GM18873 (cell line): ENCODE data around the gene SPATA2.

Experiments
- ATAC-seq: cut with Tn5 transposase; IDR thresholded peaks from one replicate; pipeline ENCODE4 v1.9.1; 2021; ENCODE audit warnings: mild to moderate bottlenecking, moderate library complexity, moderate number of reproducible peaks; ENCODE audit not compliant: unreplicated experiment, low FRiP score

The SPATA2 gene

GRCh38 chr20:49936153-49937026 is 21.1 kb upstream of the SPATA2 start, which contains the start of gene RNF114:
Gene RNF114, plus strand, starts transcription at chr20:49936397. Its CDS starts 16 bp downstream, at chr20:49936413.
- ATAC-seq = peak; percentile 39

DNA sequence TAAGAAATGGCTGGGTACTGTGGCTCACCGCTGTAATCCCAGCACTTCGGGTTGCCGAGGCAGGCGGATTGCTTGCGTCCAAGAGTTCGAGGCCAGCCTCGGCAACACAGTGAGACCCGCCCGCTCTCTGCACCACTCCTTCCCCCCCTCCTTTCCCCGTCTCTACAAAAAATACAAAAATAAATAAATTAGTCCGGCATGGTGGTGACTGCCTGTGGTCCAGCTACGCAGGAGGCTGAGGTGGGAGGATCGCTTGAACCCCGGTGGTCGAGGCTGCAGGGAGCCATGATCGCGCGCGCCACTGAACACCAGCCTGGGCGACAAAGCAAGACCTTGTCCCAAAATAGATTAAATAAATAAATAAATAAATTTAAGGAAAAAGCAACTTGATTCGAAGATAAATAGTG is 20.4 kb upstream of the SPATA2 start:
- ATAC-seq = no peak

DNA sequence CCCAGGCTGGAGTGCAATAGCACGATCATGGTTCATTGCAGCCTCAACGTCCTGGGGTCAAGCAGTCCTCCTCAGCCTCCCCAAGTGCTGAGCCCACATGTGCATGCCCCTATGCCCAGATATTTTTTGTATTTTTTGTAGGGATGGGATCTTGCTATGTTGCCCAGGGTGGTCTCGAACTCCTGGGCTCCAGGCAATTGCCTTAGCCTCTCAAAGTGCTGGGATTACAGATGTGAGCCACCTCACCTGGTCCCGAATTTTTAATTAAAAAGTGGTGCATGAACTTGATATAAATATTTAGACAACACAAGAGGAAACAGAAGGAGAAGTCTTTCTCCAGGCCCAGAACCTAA is 13.8 kb upstream of the SPATA2 start:
- no peak for ATAC-seq

GRCh38 chr20:49928411-49929141 is 13.2 kb upstream of the SPATA2 start:
- ATAC-seq = no peak

- no peak for ATAC-seq
Measured at GRCh38 chr20:49925901-49926454, 10.6 kb upstream of the SPATA2 start.

GRCh38 chr20:49924247-49924646 is 8.9 kb upstream of the SPATA2 start:
- ATAC-seq = no peak

DNA sequence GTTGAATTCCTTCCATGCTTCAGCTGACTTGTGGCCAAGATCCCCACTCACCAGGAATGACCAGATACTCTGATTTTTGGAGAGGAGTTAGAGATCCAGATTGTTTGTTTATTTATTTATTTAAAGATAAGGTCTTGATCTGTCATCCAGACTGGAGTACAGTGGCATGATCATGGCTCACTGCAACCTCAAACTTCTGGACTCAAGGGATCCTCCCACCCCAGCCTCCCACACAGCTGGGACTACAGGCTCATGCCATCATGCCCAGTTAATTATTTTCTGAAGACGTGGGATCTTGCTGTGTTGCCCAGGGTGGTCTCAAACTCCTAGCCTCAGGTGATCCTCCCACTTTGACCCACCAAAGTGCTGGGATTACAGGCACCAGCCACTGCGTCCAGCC is 4.1 kb upstream of the SPATA2 start:
- ATAC-seq = no peak

DNA sequence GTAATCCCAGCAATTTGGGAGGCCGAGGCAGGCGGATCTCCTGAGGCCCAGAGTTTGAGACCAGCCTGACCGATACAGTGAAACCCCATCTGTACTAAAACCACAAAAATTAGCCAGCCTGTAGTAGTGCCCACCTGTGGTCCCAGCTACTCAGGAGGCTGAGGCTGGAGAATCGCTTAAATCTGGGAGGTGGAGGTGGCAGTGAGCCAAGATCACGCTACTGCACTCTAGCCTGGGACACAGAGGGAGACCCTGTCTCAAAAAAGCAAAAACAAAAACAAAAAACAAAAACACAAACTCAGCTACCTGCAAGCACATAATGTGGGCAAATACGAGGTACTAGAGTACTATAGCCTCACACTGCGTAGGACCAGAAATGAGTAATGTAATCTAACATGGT is 3.7 kb upstream of the SPATA2 start:
- ATAC-seq = no peak

DNA sequence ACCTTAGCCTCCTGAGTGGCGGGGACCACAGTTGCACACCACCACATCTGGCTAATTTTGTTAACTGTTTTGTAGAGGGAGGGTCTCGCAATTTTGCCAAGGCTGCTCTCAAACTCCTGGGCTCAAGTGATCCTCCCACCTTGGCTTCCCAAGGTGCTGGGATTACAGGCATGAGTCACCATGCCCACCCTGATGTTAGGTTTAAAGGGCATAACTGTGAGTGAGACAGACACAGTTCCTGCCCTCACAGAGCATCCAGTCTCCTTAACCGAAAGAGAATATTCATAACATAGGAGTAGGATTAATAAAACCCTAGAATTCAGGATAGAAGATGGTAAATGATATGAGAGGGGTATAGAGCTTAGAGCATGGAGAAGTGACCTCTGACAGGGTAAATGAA is 3.1 kb upstream of the SPATA2 start:
- ATAC-seq = no peak

DNA sequence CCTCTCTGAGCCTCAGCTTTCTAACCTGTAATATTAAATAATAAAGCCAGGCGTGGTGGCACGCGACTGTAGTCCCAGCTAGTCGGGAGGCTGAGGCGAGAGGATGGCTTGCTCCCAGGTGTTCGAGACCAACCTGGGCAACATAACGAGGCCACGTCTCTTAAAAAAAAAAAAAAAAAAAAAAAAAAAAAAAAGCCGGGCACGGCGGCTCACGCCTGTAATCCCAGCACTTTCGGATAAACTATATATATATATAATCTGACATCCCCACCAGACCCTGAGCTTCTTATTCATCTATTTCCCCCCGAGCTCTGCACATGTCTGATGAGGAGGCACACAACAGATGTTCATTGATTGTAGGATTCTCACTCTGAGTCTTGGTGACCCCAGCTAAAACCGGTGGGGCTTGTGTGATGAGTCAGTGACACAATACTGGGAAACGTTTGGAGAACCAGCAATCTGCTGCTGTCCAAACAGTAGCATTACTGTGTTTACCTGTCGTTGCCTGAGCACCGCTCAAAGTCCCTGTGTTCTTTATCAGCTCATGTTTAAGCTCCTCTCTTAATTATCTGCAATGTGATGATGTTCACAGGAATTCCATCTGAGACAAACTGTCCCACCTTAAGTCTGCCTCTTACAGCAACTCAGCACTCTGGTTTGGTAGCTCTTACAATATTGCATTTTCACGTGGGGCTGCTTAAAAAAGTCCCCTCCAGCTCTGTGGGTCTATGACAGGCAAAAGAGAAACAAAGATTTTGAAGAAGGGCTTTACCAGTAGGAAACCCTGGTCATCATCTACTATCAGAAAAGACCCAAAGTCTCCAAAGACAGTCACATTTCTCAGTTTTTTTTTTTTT is 1.0 kb upstream of the SPATA2 start:
- no peak for ATAC-seq

DNA sequence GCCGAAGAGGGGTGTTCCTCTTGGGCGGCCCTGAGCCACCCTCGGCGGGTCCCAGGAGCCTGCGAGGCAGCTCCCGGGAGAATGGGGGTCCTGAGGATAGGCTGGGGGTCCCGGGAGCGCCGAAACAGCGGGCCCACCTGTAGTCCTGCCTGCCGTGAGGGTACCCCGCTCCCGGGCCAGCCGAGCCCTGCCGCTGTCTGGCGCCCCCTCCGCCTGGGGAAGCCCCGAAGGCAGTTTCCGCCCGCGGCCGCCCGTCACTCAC is 280 bp downstream of the SPATA2 start:
- no peak for ATAC-seq

DNA sequence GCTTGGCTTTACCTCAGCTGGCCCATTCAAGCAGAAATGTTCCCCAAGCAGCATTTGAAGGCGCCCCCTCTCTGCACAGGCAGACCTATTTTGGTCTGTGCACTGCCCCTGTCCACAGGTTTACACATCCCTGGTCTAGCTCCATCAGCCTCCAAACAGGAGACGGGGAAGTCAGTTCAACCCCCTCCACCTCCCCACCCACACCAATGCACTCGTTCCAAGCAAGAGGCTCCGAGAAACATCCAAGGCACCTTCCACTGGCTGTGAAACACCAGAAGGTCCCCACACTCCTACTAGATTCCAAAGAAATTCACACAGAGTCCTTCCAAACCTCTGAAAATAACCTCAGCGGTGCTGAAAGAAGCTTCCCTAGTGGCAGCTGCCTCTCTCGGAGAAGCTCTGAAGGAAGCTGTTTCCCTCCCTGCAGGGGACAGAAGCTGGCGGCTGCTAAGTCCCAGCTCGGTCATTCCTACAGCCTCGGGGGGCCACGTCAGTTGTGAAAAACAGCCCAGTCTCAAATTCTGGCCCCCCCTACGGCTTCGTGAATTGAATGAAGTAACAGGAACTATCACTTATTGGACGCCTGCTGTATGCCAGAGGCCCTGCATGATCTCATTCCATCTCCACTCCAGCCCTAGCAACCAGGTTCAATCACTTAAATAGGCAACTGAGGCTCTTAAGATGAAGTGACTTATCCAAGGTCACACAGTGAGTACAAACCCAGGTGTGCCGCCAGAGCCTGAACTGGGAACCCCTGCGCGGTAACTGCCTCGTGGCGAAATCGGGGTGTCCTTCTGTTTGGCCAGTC is 815 bp downstream of the SPATA2 start:
- ATAC-seq = peak; percentile 1

DNA sequence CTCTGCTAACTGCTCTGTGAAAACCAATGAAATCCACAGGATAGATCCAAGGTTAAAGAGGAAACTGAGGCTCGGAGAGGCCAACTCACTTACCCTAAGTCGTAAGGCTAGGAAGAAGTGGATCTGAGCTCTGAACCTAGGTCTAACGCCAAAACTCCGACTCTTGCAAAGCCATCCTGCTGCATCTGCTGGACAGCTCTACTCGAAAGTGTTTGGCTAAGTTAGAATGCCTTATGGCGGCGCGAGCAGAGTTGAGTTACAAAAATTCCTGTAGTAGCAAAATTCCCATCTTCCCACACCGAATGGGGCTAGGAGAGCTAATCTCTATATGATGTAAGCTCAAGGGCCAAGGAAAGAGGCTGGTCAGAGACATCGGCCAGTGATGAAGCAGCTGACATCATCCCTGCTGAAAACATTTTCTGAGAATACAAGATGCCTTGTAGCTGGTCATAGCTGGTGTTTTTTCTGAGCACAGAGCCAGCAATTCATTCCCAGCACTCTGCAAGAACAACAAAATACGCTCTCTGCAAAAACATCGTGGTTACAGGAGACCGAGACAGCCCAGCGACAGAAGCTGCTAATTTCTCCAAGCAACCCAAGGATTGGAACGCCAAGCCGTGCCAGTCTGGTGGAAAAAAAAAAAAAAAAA is 1.8 kb downstream of the SPATA2 start:
- no peak for ATAC-seq

DNA sequence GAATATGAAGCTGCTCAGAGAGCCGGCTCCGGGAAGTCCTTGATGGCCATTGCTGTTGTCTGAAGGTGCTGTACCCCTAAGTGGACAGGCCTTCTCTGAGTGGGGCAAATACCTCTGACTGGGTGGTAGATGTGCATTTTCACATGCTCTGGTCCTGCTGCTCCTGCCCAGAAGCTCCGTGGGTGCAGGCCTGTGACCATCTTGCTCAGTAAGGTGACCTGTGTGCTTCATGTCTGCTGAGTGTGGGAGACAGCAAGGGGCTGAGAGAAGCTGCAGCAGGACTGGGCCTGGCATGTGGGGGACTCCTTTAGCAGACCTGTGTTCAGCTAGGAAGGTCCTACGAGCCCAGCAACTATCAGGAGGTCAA is 5.0 kb downstream of the SPATA2 start:
- ATAC-seq = no peak

DNA sequence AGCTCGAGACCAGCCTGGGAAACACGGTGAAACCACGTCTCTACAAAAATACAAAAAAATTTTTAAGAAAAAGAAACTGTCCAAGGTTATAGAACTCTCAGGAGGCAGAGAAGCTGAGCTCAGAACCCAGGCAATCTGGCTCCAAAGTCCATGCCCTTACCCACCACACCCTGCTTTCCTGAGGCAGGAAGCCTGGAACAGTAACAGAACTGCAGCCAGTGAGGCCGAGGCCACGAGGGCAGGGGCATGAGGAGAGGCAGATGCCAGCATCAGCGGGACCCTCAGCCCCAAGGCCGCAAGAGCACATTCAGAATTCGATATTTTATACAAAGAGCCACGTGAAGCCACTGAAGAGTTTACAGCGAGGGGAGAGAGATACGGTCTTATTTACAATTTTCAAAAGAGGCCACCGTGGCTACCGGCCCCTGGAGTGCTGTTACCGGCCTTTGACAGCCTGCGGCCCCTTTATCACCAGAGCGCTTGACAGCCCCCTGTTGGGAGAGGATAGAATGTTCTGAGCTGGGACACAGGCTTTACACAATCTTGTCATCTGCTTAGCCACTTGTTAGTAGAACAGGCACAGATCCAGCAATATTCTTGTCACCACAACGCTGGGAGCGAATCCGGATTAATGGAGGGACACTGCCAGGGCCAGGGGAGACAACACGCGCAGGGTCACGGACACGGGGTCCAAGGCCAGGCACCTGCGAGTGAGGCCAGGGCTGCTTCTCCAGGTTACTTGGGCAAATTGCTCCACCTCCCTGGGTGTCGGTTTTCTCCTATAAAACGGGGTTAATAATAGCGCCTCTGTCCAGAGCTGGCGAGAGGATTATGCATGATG is 5.6 kb downstream of the SPATA2 start:
- no peak for ATAC-seq

GRCh38 chr20:49908258-49908565 is 7.1 kb downstream of the SPATA2 start:
- no peak for ATAC-seq

GRCh38 chr20:49907405-49908257 is 7.7 kb downstream of the SPATA2 start:
- ATAC-seq = no peak

DNA sequence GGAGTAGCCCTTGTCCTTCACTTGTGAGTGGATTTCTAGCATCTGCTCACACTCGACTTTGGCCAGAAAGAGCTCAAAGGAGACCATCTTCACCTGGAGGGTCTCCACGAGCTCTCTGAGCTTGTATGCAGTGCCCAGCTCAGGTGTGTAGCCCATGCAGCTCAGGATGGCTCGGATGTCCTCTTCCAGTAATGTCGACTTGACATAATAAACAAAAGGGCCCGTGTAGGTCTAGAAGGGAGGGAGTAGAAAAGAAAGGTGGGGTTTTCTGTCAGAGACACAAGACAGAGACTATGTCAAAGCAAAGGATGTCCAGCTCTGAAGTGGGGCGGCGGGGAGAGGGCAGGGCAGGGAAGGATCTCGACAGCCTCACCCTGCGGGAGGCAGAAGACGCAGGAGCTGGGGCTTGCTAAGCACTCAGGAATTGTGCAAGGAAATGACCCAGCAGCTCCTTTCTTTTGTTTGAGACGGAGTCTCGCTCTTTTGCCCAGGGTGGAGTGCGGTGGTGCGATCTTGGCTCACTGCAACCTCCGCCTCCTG is 8.6 kb downstream of the SPATA2 start:
- no peak for ATAC-seq
